ENCODE data around the gene PDHB. TPM values are rescaled to one million over a fixed set of nuclear protein-coding genes. Genes with fewer than 3 reads are reported as not detected.

PDHB gene
- 59.5 and 60.0 TPM in 2 replicates for total RNA-seq

DNA sequence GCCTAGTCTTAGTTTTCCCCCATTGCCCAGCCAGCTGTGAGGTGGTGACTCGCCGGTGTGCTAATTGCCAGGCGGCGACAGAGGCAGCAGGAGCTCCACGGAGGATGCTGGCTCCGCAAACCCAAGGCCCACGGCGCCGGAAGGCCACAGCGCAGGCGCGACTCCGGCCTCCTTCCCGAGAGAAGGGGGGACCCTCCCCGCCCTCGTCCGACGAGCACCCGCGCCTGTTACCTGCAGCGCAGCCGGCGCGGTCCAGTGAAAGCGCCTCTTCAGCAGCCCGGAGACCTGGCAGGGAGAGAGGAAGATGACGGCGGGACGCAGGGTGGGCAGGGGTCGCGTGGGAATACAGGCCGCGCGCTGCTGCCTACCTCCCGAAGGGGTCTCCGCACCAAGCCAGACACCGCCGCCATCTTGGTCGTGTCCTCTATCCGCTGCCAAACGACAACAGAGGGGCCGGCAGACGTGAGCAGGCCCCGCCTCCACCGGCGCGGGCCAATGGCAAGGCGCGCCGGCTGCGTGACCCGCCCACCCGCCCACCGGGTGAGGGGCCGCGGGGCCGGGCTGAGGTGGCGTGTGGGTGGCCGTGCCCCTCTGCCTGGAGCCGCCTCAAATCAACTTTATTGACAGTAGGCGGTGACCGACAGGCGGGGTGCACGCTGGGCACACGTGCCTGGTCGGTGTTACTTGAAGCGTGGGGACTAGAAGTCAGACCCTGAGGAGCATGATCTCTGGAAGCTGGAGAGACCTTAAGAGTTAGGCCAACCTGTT lies at the start of gene PDHB:
Gene PDHB (minus strand): TSS at position 433 of the 768 bp plus-strand sequence. CDS start 23 bp downstream, at position 410.
- DNase-seq (ENCODE audit: extremely low read depth, low read depth, low spot score): peak; percentile 39

DNA sequence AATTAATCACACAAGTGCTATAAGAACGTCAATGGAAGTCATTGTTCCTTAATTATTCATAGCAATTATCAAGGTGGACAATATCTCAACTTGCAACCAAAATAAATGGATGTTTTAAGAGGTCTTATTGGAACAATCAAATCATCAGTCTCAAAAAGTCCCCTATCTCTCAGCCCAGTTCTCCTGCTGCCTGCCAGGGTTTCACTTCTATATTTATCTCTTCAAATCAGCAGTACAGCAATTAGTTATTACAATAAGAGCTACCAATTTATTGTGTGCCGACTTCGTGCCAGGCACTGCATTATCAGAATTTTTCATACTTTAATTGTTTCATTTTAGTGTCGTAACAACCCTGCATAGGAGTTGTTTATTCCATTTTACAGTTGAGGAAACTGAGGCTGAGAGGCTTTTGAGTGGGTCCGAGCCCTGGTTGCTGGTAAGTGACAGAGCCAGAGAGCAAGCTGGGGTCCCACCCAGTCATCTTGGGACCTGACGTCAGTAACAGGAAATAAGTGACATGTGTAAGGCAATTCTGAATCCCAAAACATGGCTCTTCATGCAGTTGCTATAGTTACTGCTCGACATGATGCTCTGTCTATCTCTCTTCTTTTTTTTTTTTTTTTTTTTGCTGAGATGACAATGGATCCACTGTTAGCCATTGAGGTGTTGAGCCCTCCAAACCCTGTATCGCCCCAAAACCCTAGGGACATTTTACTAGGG lies 49.4 kb upstream of the PDHB start:
- no peak for DNase-seq (ENCODE audit: extremely low read depth, low read depth, low spot score)

DNA sequence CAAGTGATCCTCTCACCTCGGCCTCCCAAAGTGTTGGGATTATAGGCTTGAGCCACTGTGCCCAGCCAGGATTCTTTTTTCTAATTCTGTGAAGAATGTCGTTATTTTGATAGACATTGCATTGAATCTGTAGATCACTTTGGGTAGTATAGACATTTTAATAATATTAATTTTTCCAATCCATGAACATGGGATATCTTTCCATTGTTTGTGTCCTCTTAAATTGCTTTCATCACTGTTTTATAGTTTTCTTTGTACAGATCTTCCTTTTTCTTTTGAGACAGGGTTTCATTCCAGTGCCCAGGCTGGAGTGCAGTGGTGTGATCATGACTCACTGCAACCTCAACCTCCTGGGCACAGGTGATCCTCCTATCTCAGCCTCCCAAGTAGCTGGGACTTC lies 46.7 kb upstream of the PDHB start:
- no peak for DNase-seq (ENCODE audit: extremely low read depth, low read depth, low spot score)

DNA sequence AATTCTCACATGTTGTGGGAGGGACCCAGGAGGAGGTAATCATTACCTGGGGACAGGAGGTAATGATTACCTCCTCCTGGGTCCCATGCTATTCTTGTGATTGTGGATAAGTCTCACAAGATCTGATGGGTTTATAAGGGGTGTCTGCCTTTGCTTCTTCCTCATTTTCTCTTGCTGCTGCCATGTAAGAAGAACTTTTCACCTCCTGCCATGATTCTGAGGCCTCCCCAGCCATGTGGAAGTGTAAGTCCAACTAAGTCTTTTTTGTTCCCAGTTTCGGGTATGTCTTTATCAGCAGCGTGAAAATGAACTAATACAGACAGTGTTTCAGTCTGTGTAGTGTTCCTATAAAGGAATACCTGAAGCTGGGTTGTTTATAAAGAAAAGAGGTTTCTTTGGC lies 45.1 kb upstream of the PDHB start:
- no peak for DNase-seq (ENCODE audit: extremely low read depth, low read depth, low spot score)

DNA sequence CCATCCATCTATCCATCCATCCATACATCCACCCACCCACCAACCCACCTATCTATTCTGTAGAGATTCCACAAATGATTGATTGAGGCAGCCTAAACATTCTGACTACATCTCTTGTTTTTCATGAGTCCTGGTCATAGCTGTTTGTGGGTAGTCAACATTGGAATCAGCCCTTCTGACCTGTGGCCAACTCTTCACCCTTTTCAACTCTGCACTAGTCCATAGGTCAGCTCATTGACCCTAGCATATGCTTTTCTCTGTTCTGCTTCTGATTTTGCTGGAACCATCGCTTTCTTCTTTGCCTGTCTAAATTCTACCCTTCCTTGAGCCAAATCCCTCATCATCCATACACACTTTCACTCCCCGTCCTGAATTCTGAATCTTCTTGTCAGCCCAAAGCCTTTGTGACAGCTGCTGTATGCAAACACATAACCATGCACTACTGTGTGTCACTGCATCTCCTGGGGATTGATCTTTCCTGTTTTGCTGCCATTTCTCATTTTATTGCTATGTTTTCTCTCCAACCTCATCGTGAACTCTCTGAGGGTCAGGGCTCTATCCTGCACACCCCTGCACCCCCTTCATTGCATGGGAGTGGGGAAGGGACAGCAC lies 41.4 kb upstream of the PDHB start:
- no peak for DNase-seq (ENCODE audit: extremely low read depth, low read depth, low spot score)

DNA sequence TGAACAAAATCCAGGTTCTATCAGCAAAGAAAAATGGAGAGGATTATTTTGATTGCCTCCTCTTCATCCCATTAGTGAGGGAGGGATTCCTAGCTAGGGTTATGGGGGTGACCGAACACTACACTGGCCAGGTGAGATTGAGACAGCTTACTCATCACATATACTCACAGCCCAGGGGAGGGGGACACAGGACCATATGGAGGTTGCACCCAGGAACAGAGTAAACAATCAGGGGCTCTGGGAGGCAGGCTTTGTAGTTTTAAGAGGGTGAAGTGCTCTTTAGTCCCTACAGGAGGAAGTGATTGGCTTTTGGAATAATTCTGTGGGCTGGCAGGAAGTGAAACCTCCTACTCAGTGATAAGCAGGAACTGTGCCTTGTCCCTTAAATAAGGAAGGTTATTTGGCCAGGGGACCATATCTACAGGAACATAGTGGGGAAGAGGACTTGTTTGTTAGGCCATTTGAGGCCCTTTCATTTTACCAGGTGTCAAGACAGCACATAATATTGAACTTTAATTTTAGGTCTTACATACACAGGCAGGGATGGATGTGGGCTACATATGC lies 40.8 kb upstream of the PDHB start:
- DNase-seq (ENCODE audit: extremely low read depth, low read depth, low spot score): no peak

DNA sequence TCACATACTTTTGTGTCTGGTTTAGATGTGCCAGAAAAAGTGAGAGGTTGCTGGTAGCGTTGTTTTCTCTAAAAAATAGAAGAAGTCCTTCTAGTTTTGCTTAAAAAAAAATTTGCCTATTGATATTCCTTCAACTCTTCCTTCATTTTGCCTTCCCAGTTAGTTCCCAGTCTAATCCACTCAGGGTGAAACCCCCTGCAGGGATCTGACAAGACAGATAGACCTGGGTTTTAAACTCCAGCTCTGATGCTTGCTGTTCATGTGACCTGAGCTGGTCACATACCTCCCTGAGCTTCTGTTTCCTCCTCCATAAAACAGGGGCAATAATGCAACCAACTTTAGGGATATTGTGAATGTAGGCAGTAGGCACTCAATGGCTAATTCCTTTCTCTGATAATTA lies 39.6 kb upstream of the PDHB start:
- no peak for DNase-seq (ENCODE audit: extremely low read depth, low read depth, low spot score)

DNA sequence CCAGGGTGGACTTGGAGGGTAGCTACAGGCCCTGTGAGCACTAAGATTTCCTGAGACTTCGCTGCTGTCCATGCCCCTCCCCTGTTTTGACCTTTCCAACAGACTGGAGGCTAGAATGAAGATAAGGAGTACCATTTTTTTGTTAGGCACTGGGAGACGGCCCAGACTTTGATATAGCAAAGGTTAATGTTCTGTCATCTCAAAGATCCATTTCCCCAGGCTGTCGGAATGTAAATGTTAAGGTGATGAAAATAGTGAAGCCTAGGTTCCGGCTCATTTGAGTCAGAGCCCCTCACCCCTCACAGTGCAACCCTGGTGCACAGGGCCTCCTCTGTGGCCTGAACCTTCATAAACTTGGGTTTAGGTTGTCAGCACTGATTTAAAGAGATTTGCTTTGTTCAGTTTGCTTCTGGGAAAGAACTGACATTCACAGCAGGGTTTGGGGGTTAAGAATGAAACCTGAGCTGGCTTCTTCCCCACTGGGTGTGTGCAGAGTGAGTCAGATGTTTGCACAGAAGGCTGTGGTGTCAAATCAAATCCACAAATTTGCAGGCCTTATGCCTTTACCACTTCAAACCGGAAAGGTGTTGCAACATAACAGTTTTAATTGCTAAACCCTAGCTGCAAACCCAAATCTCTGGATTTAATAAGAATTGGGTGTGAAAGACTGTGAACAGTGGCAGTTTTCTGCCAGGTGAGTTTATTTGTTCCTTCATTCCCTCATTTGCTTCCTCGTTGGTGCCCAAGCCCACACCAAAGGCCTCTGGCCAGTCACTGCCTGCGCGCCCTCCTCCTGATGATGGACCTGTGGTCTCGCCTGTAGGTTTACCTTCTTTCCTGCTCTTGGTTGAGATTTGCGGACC lies 37.6 kb upstream of the PDHB start:
- DNase-seq (ENCODE audit: extremely low read depth, low read depth, low spot score): no peak

DNA sequence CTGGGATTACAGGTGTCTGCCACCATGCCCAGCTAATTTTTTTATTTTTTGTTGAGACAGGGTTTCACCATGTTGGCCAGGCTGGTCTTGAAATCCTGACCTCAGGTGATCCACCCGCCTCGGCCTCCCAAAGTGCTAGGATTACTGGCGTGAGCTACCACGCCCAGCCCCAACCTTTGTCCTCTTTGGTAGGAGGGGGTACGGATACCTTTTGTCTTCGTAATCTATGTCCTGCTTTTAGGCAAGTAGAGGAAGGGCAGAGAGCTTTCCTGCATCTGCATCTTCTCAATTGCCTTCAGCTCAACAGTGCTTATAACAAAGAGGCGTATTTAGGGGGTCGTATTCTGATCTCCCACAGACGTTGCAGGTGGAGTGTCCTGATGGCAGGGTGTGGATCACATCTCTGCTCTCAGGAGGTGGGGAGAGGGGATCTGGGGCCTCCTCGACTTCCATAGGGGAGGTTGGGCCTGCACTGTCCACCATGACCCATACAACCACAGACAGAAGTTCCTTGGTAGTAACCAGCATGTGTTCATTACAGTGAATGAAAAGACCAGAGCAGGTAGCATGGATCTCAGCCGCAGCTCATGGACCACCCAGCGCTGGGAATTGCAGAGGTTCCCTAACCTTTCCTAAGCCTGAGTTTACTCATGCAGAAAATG lies 36.9 kb upstream of the PDHB start:
- DNase-seq (ENCODE audit: extremely low read depth, low read depth, low spot score): no peak

DNA sequence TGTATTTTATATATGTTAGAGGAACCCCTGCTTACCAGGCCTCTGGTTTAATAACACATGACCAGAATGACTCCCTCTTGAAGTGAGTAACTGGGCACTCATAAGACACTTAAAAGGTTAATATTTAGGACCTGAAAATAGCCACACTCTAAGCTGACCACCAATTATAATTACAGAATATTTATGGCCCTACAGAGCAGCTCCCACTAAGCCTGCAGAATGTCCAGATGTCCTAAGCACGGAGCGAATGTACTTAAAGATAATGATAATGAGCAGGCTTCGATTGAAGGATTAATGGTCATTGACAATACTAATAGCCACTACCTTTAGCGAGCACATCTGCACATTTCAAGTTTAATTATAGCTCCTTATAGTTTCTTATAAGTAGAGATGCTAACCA lies 35.5 kb upstream of the PDHB start:
- no peak for DNase-seq (ENCODE audit: extremely low read depth, low read depth, low spot score)

DNA sequence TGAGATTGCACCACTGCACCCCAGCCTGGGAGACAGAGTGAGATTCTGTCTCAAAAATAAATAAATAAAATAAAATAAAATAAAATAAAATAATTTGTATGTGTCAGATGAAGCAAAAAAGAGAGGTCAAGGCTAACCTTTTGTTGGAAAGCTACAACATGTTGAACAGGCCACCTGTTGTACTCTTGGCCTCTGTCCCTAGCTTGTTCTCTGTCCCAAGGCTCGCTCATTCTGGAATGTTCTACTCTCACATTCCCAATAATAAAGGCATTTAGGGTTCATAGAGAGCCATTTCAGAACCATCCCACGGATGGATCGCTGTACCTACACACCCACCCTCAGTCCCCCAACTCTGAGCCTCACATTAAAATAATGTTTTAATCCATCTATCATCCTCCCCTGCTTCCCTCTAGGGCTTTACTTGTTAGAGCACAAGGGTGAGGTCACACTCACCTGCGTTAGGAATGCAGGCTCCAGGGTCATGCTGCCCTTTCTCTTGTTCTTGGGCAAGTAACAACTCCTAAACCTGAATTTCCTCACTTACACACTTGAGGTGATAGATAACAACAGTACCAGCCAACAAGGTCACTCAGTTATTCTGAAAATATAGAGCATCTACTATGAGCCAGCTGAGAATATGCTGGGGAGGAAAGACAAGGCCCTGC lies 33.4 kb upstream of the PDHB start:
- DNase-seq (ENCODE audit: extremely low read depth, low read depth, low spot score): no peak

DNA sequence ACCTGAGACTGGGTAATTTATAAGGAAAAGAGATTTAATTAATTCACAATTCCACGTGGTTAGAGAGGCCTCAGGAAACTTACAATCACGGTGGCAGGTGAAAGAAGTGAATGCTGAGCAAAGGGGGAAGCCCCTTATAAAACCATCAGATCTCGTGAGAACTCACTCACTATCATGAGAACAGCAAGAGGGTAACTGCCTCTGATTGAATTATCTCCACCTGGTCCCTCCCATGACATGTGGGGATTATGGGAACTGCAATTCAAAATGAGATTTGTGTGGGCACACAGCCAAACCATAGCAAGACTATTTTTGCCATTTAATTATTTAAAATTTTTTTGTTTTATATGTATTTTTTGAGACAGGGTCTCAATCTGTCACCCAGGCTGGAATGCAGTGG lies 31.2 kb upstream of the PDHB start:
- no peak for DNase-seq (ENCODE audit: extremely low read depth, low read depth, low spot score)

DNA sequence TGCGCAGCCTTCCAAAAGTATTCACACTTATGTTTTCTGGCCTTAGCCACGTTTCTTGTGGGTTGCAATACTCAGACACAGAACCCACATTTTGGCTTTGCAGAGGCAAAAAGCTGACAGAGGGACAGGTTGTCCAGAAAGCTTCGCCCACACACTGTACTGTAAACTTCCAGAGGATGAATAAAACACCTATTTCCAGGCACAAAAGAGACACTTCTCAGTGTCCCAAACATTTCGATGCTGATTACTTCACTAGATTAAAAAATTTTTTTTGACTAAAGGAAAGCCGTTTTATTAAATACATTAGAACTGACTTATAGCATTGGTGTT lies 30.3 kb upstream of the PDHB start:
- DNase-seq (ENCODE audit: extremely low read depth, low read depth, low spot score): no peak

DNA sequence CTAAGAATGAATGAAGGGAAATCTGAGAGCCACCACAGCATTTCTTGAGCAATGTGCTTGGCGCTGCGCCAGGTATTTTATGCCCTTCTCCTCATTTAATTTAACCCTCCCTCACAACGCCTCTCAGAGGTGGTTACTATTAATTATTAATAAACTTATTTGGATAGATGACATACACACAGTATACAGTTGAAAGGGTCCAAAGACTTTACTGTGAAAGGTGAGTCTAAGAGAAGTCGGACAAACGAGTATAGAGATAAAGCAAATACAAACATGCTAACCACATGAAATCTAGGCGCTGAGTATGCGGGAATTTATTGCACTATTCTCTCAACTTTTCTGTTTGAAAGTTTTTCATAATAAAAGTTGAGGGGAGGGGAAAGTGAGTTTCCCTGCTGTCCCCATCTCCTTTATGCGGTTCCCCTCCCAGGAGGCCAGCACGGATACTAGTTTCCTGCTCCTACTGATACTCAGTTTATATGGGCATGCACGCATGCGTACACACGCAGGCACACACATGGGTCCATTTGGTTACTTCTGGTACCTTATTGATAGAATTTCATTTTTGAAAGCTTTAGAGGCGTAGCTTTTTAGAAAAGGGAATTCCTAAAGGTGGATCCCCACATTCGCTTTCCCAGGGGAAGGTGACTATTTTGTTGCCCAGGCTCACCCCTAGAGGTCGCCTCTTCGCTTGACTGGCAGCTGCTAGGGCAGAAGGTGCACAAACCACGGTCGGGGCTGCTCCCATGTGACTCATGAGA lies 29.7 kb upstream of the PDHB start:
- peak; percentile 16 for DNase-seq (ENCODE audit: extremely low read depth, low read depth, low spot score)

DNA sequence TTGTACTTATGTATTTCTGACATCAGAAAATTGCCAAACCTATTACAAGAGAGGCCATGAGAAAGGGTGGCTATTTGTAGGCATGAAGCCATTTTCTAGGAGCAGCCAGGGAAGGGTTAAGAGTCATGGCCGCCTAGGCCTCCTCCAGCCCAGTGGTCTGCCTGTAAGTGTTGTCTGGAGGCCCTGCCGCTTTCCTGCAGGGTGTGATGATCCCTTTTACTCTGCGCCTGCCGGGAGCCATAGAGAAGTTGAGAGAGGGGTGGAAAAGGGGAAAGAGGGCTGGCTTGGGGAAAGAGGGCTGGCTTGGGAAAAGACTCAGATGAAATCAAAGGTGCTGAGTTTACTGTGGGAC lies 29.2 kb upstream of the PDHB start:
- DNase-seq (ENCODE audit: extremely low read depth, low read depth, low spot score): no peak

DNA sequence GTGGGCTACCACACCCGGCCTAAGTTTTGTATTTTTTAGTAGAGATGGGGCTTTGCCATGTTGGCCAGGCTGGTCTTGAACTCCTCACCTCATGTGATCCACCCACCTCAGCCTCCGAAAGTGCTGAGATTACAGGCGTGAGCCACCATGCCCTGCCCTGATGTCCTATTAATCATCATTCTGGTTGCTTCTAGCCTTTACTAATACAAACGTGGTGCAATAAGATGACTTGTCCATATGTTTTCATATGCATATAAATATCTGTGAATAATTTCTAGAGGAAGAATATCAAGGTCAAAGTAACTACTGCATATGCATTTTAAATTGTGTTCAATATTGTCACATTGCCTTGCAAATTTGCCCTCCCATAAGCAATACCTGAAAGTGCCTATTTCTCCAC lies 25.5 kb upstream of the PDHB start:
- DNase-seq (ENCODE audit: extremely low read depth, low read depth, low spot score): no peak

DNA sequence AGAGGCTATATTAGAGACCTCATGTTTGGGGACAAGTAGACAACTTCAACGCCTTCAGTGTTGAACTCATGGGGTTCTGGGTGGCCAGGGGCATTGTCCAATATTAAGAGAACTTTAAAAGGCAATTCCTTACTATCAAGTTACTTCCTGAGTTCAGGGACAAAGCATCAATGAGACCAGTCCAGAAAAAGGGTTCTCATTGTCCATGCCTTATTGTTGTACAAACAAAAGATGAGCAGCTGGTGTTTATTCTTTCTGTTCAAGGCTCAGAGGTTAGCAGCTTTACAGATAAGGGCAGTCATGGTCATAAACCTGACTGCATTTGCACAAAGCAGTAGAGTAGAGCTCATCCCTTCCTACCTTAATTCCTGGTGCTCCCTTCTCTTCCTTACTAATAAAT lies 18.5 kb upstream of the PDHB start:
- DNase-seq (ENCODE audit: extremely low read depth, low read depth, low spot score): no peak

DNA sequence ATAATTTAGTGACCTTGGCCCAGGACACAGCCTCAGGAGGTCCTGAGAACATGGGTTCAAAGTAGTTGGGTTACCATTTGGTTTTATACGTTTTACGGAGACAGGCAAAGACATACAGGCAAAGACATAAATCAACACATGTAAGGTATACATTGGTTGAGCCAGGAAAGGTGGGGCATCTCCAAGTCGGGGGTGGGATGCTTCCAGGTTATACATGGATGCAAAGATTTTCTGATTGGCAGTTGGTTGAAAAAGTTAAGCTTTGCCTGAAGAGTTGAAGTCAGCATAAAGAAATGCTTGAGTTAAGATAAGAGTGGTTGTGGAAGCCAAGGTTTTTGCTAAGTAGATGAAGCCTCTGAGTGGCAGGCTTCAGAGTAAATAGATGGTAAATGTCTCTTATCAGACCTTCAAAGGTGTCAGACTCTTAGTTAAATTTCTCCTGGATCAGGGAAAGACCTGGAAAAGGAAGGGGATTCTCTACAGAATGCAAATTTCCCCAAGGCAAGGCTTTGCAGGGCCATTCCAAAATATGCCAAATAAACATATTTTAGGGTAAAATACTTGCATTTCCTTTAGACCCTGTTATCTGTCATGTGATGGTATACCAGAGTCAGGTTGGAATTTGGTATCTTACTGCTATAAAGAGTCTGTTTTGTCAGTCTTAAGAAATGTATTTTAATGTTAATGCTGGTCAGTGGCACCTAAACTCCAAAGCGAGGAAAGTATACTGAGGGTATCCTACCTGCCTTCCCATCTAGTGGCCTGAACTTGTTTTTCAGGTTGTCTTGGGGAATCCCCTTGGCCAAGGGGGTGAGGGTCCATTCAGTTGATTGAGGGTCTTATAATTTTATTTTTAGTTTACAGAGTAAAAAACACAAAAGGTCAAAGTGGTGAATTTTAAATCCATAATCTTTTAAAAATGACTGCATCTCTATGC lies 8.2 kb upstream of the PDHB start:
- no peak for DNase-seq (ENCODE audit: extremely low read depth, low read depth, low spot score)

Measured in glomerular endothelial cell (primary cell).